Heart left ventricle (tissue), 16 donors: Measurements from ENCODE around the gene RELB. TPM values are rescaled to one million over a fixed set of nuclear protein-coding genes. Genes with fewer than 3 reads are reported as not detected.
A peak's percentile ranks its signal among the peaks of the same experiment; 100 is the strongest.

Experiments
- ATAC-seq, 4 donors: fragments of 200-7000 bp; cut with Tn5 transposase; one replicate each; pipeline ENCODE4 v1.9.1; 2020 to 2022; ENCODE audit warnings: moderate library complexity in 4 of 4, mild to moderate bottlenecking in 3 of 4, moderate number of reproducible peaks in 1 of 4
- DNase-seq, 5 donors: peaks; one replicate each; pipeline ENCODE4 v3.0.0-alpha.2; 2020
- H3K27ac ChIP-seq, 12 donors: fragments of 200-600 bp; sonication (generic) in 4 of 12; one replicate each; pipeline versions ENCODE4 v1.5.0 to v1.8.0; 2016 to 2022; ENCODE audit warnings: mild to moderate bottlenecking in 2 of 12
- H3K27me3 ChIP-seq, 9 donors: fragments of 200-600 bp; sonication (generic) in 2 of 9; one replicate each; pipeline versions ENCODE4 v1.5.1 to v1.8.0; 2016 to 2022; ENCODE audit warnings: mild to moderate bottlenecking in 3 of 9
- H3K36me3 ChIP-seq, 9 donors: fragments of 200-600 bp; sonication (generic) in 2 of 9; one replicate each; pipeline versions ENCODE4 v1.5.0 to v1.8.0; 2018 to 2022; ENCODE audit warnings: mild to moderate bottlenecking in 2 of 9
- H3K4me1 ChIP-seq, 12 donors: fragments of 200-600 bp; sonication (generic) in 4 of 12; one replicate each; pipeline versions ENCODE4 v1.5.0 to v1.8.0; 2016 to 2022; ENCODE audit warnings: mild to moderate bottlenecking in 3 of 12
- H3K4me3 ChIP-seq, 12 donors: fragments of 200-600 bp; sonication (generic) in 4 of 12; one replicate each; pipeline versions ENCODE4 v1.5.0 to v1.8.0; 2017 to 2022; ENCODE audit warnings: mild to moderate bottlenecking in 9 of 12, moderate library complexity in 4 of 12
- H3K9me3 ChIP-seq, 12 donors: fragments of 200-600 bp; sonication (generic) in 4 of 12; one replicate each; pipeline versions ENCODE4 v1.5.0 to v1.8.0; 2016 to 2022; ENCODE audit warnings: mild to moderate bottlenecking in 1 of 12
- CTCF ChIP-seq, 12 donors: fragments of 200-600 bp; sonication (generic) in 4 of 12; IDR thresholded peaks; one replicate each; pipeline versions ENCODE4 v1.5.0 to v1.8.0; 2018 to 2022; ENCODE audit warnings: antibody characterized with exemption in 12 of 12, mild to moderate bottlenecking in 5 of 12
- POLR2A ChIP-seq, 2 donors: fragments of 450-650 bp; IDR thresholded peaks; one replicate each; pipeline ENCODE4 v1.6.1; 2017; ENCODE audit warnings: antibody characterized with exemption in 2 of 2, mild to moderate bottlenecking in 2 of 2, moderate library complexity in 2 of 2
- WGBS, 4 donors: extraction: QIAGEN DNeasy Blood & Tissue Kit in 2 of 4; methylation state at CpG; one replicate each; pipeline versions ENCODE4 v1.1.5 to v1.1.7; 2013 to 2018; 5-methylcytosine and 5-hydroxymethylcytosine counted together
- intact Hi-C, 10 donors: fragments of 100-400 bp; cut with DNase I; formaldehyde crosslinking; loops; one replicate each; pipeline versions ENCODE4 v1.11.1 to v1.14.2; 2022
- polyA plus RNA-seq, 2 donors: library from polyadenylated mRNA; stranded (reverse); fragments of 200-250 nt; gene quantifications; one replicate each; pipeline ENCODE4 v1.2.3, GENCODE V29; 2013
- total RNA-seq, 9 donors: library from RNA; depleted of rRNA in 2 of 9; stranded (reverse); fragments of >200 nt in 2 of 9; fragmentation: NEBNext Ultra II Directional in 3 of 9; extraction: Animal tissue kit (Norgen Biotek cat#: 25700) in 3 of 9; gene quantifications; one replicate each; pipeline versions ENCODE4 v1.1.0 to v1.2.4, GENCODE V29; 2016 to 2023
- donor health status: ischemic (EF 13 %, LVEDD 7.1; RV severe dilation, severe dysfunction).
- donor health status: healthy with polysubstance abuse.
- donor health status: DM: no; HTN: yes; CAD: no.
- donor health status: DM: no; HTN: no; CAD: no.
- donor health status: ischemic (EF 25% LVEDD 6.9; RV normal size, moderate dysfunction).
- donor health status: ischemic (EF 25% LVEDD 5.7; RV mildly dilated, moderate dysfunction).
- donor health status: healthy.
- donor health status: DM: yes; HTN: yes; CAD: no.
- donor health status: ischemic (EF 35%, LVEDD 5.7; RV mildly dilated, moderate dysfunction).
- donor health status: nonischemic (EF 11% LVEDD 7.7; RV severe dilation, severe dysfunction).
- donor health status: DM: yes; HTN: yes; CAD: no.
- donor health status: PGD.
- donor health status: ischemic (EF 29% LVEDD 5.4; RV normal size, mild dysfunction).
- donor health status: nonischemic (EF 23%, LVEDD 6.1; RV moderate dilation, normal function).

RELB gene
- total and polyA plus RNA-seq, 11 donors, result 1.6 to 23.2 (median 6.7) TPM

- intact Hi-C loops, result loop anchor here in 5 of 10 donors (5.0 to 10.0 kb wide), 3 partner anchors 153 to 163 kb away; partner anchors contain the start of genes APOE (in 3 of the 5) and TOMM40 (in 1 of the 5)
- H3K36me3 ChIP-seq, result peaks cover 6 to 100% (median 99%) of the 10 kb centered on the region in 9 donors
- no peak for TF ChIP-seq CTCF (IDR thresholded peaks at IDR 0.05)
- TF ChIP-seq POLR2A (IDR thresholded peaks at IDR 0.05), result no peak
- H3K4me3 ChIP-seq, result no peak overlapping the region
- no peak overlapping the region for H3K27ac ChIP-seq
- no peaks in the 10 kb centered on the region for H3K27me3 ChIP-seq
- no peak for ATAC-seq
- WGBS, 4 donors, result 84 to 91% (median 88%) methylated on average over 9 of the region's 9 CpGs
- H3K9me3 ChIP-seq, result no peaks in the 10 kb centered on the region
- peaks cover 0 to 1% (median 0%) of the 10 kb centered on the region in 12 donors for H3K4me1 ChIP-seq
- no peak for DNase-seq
These were observed 56.2 kb downstream of the RELB start for GRCh38 chr19:45057444-45057843.

- Histone ChIP-seq H3K27ac (no peak overlapping the region), H3K4me3 (no peak overlapping the region), H3K27me3 (no peaks in the 10 kb centered on the region), H3K9me3 (no peaks in the 10 kb centered on the region), H3K36me3 (peaks cover 8 to 100% (median 99%) of the 10 kb centered on the region in 9 donors), H3K4me1 (no peaks in the 10 kb centered on the region)
- ATAC-seq (no peak), DNase-seq (no peak)
- TF ChIP-seq CTCF (IDR thresholded peaks at IDR 0.05) (no peak), POLR2A (IDR thresholded peaks at IDR 0.05) (no peak)
- 83 to 86% (median 85%) methylated on average over 14 of the region's 14 CpGs for WGBS, 4 donors
- intact Hi-C loops, result loop anchor here in 5 of 10 donors (5.0 to 10.0 kb wide), 3 partner anchors 154 to 164 kb away; partner anchors contain the start of genes APOE (in 3 of the 5) and TOMM40 (in 1 of the 5)
These were observed 57.4 kb downstream of the RELB start for GRCh38 chr19:45058622-45059159.

- Histone ChIP-seq H3K27ac (no peak overlapping the region), H3K4me3 (no peak overlapping the region), H3K9me3 (no peaks in the 10 kb centered on the region), H3K4me1 (no peaks in the 10 kb centered on the region), H3K27me3 (no peaks in the 10 kb centered on the region), H3K36me3 (peaks cover 9 to 100% (median 99%) of the 10 kb centered on the region in 9 donors)
- no peak for TF ChIP-seq POLR2A (IDR thresholded peaks at IDR 0.05)
- TF ChIP-seq CTCF (IDR thresholded peaks at IDR 0.05), result peak; percentile 69 to 91 (median 83)
- intact Hi-C loops, result loop anchor here in 5 of 10 donors (5.0 to 10.0 kb wide), 3 partner anchors 155 to 165 kb away; partner anchors contain the start of genes APOE (in 3 of the 5) and TOMM40 (in 1 of the 5)
- DNase-seq (peak; percentile 60 to 81 (median 67)), ATAC-seq (peak; percentile 45 to 78 (median 69))
- 60 to 76% (median 63%) methylated on average over 14 to 16 of the region's 16 CpGs for WGBS, 4 donors
These were observed 58.1 kb downstream of the RELB start for GRCh38 chr19:45059258-45059965.

- peaks cover 6 to 100% (median 100%) of the 10 kb centered on the region in 9 donors for H3K36me3 ChIP-seq
These were observed 60.7 kb downstream of the RELB start for GRCh38 chr19:45061965-45062364.

More at GRCh38 chr19:45061965-45062364, 60.7 kb downstream of the RELB start:
- ATAC-seq, result no peak
- no peaks in the 10 kb centered on the region for H3K9me3 ChIP-seq
- DNase-seq, result no peak
- intact Hi-C loops, result no loop called here
- no peak overlapping the region for H3K4me3 ChIP-seq
- no peak for TF ChIP-seq POLR2A (IDR thresholded peaks at IDR 0.05)
- WGBS, 4 donors, result 88 to 95% (median 91%) methylated on average over 4 of the region's 4 CpGs
- no peaks in the 10 kb centered on the region for H3K27me3 ChIP-seq
- no peaks in the 10 kb centered on the region for H3K4me1 ChIP-seq
- H3K27ac ChIP-seq, result no peak overlapping the region
